Measurements from ENCODE around the gene CASD1. TPM values are rescaled to one million over a fixed set of nuclear protein-coding genes. Genes with fewer than 3 reads are reported as not detected.

Gene CASD1
- total and polyA plus RNA-seq, 10 of the 15 experiments (the other 5 are each of a cell fraction or from before 2014, with no cell fraction given), result 4.0 to 18.6 (median 10.7) TPM

DNA sequence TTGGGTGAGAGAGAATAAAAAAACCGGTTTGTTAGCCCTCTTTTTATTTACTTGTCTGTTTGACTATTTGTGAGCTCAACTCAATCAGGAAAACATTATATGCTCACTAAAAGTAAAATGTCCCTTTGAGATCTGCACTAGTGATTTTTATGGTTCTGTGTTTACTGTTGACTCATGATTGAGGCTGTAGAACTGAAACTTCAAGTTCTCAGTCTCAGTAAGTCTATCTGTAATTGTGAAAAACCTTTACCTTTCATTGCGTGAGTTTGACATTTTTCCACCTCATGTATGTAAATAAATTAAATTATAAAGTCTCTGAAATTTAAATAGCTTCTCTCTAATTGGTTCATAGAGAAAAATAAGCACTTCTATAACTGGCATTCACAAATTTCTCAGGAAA is 17.0 kb upstream of the CASD1 start:
- DNase-seq (ENCODE audit: low read depth, low spot score) (peak; percentile 35), ATAC-seq (peak; percentile 99), FAIRE-seq (peak; percentile 90)
- WGBS (ENCODE audit: insufficient coverage, insufficient replicate concordance, low lambda C conversion rate, missing lambda C conversion rate), result 0% methylated on average over 2 of the region's 2 CpGs
- H4K20me1 ChIP-seq (ENCODE audit: control insufficient read depth, insufficient read depth), result no peaks in the 10 kb centered on the region
- no peaks in the 10 kb centered on the region for H3K27me3 ChIP-seq (replicated peaks in 1 of 2; ENCODE audit: control insufficient read depth in 2 of 2, insufficient read depth in 2 of 2, low read length in 1 of 2)
- in situ Hi-C loops (cut with MboI) (no loop called here), intact Hi-C loops (cut with micrococcal nuclease; ENCODE audit: unreplicated experiment) (no loop called here)
- RAD21 ChIA-PET (ENCODE audit: unreplicated experiment), result interaction anchor here (0.9 to 2.2 kb wide), 3 partner anchors 23 to 44 kb away, joined by 4 to 6 read pairs (median 4); no protein-coding TSS in a partner anchor
- no peaks in the 10 kb centered on the region for H3K36me3 ChIP-seq (ENCODE audit: control insufficient read depth in 2 of 2, insufficient read depth in 2 of 2, low read length in 1 of 2)
- SMC1A ChIA-PET (ENCODE audit: uncharacterized antibody, unreplicated experiment), result interaction anchor here (0.7 to 1.4 kb wide), 6 partner anchors 20 to 780 kb away, joined by 3 read pairs; no protein-coding TSS in a partner anchor
- H3K79me2 ChIP-seq (ENCODE audit: control insufficient read depth, insufficient read depth, low read length), result no peaks in the 10 kb centered on the region
- H3K9me3 ChIP-seq (replicated peaks; ENCODE audit: control insufficient read depth, insufficient read depth, low read length), result no peaks in the 10 kb centered on the region; the same call in 2 of the 3 replicates
- H3K4me3 ChIP-seq, result no peak overlapping the region
- no peak overlapping the region for H3K9ac ChIP-seq (ENCODE audit: control insufficient read depth, insufficient read depth, low read length)
- POLR2A ChIA-PET, result interaction anchor here (0.8 kb wide), 1 partner anchor 23 kb away, joined by 4 read pairs; no protein-coding TSS in a partner anchor
- CTCF ChIA-PET, result interaction anchor here (0.6 to 1.9 kb wide), 5 partner anchors 10 to 1349 kb away, joined by 3 to 11 read pairs (median 4); partner anchors contain the start of gene SGCE
- H2AFZ ChIP-seq (ENCODE audit: control insufficient read depth, low read depth, low read length), result no peak overlapping the region
- no peaks in the 10 kb centered on the region for H3K4me1 ChIP-seq (ENCODE audit: control insufficient read depth, insufficient read depth, low read length)
- no TSS peak for BruUV-seq (replicated peaks)
- no peak overlapping the region for H3K4me2 ChIP-seq (ENCODE audit: control insufficient read depth, insufficient read depth)
- H3K27ac ChIP-seq (ENCODE audit: control insufficient read depth, insufficient read depth), result no peak overlapping the region
- TF ChIP-seq ATF7 (IDR thresholded peaks at IDR 0.05; ENCODE audit: low read depth) (peak; percentile 46; the same call in 1 of the 2 replicates), NFIC (IDR thresholded peaks at IDR 0.05; ENCODE audit: low read depth, low read length) (peak; percentile 74; the same call in 1 of the 2 replicates), YBX1 (IDR thresholded peaks at IDR 0.05) (no peak), EZH2 (IDR thresholded peaks at IDR 0.05; ENCODE audit: borderline replicate concordance, control insufficient read depth, low read depth, low read length) (no peak), GABPA (IDR thresholded peaks at IDR 0.05; ENCODE audit: low read depth) (0 out of 2 replicates have a peak, but pooled peaks have one; percentile 41), SREBF2 (IDR thresholded peaks at IDR 0.05; ENCODE audit: low read length) (no peak), CEBPB (IDR thresholded peaks at IDR 0.05; ENCODE audit: borderline replicate concordance in 1 of 2, low read depth in 2 of 2, low read length in 2 of 2) (no peak), SP1 (IDR thresholded peaks at IDR 0.05; ENCODE audit: low read depth, low read length) (no peak), RCOR1 (conservative IDR thresholded peaks at IDR 0.05; ENCODE audit: low read depth, low read length) (no peak), RBBP5 (conservative IDR thresholded peaks at IDR 0.05) (no peak), RUNX3 (IDR thresholded peaks at IDR 0.05; ENCODE audit: low read length) (peak; percentile 56; the same call in 1 of the 2 replicates)
- TF ChIP-seq, protein P1, sequence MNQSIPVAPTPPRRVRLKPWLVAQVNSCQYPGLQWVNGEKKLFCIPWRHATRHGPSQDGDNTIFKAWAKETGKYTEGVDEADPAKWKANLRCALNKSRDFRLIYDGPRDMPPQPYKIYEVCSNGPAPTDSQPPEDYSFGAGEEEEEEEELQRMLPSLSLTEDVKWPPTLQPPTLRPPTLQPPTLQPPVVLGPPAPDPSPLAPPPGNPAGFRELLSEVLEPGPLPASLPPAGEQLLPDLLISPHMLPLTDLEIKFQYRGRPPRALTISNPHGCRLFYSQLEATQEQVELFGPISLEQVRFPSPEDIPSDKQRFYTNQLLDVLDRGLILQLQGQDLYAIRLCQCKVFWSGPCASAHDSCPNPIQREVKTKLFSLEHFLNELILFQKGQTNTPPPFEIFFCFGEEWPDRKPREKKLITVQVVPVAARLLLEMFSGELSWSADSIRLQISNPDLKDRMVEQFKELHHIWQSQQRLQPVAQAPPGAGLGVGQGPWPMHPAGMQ (IDR thresholded peaks at IDR 0.05; ENCODE audit: borderline replicate concordance), result no peak
- TF ChIP-seq, protein P2, sequence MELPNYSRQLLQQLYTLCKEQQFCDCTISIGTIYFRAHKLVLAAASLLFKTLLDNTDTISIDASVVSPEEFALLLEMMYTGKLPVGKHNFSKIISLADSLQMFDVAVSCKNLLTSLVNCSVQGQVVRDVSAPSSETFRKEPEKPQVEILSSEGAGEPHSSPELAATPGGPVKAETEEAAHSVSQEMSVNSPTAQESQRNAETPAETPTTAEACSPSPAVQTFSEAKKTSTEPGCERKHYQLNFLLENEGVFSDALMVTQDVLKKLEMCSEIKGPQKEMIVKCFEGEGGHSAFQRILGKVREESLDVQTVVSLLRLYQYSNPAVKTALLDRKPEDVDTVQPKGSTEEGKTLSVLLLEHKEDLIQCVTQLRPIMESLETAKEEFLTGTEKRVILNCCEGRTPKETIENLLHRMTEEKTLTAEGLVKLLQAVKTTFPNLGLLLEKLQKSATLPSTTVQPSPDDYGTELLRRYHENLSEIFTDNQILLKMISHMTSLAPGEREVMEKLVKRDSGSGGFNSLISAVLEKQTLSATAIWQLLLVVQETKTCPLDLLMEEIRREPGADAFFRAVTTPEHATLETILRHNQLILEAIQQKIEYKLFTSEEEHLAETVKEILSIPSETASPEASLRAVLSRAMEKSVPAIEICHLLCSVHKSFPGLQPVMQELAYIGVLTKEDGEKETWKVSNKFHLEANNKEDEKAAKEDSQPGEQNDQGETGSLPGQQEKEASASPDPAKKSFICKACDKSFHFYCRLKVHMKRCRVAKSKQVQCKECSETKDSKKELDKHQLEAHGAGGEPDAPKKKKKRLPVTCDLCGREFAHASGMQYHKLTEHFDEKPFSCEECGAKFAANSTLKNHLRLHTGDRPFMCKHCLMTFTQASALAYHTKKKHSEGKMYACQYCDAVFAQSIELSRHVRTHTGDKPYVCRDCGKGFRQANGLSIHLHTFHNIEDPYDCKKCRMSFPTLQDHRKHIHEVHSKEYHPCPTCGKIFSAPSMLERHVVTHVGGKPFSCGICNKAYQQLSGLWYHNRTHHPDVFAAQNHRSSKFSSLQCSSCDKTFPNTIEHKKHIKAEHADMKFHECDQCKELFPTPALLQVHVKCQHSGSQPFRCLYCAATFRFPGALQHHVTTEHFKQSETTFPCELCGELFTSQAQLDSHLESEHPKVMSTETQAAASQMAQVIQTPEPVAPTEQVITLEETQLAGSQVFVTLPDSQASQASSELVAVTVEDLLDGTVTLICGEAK (IDR thresholded peaks at IDR 0.05; ENCODE audit: borderline replicate concordance), result no peak
- TF ChIP-seq, protein P3, sequence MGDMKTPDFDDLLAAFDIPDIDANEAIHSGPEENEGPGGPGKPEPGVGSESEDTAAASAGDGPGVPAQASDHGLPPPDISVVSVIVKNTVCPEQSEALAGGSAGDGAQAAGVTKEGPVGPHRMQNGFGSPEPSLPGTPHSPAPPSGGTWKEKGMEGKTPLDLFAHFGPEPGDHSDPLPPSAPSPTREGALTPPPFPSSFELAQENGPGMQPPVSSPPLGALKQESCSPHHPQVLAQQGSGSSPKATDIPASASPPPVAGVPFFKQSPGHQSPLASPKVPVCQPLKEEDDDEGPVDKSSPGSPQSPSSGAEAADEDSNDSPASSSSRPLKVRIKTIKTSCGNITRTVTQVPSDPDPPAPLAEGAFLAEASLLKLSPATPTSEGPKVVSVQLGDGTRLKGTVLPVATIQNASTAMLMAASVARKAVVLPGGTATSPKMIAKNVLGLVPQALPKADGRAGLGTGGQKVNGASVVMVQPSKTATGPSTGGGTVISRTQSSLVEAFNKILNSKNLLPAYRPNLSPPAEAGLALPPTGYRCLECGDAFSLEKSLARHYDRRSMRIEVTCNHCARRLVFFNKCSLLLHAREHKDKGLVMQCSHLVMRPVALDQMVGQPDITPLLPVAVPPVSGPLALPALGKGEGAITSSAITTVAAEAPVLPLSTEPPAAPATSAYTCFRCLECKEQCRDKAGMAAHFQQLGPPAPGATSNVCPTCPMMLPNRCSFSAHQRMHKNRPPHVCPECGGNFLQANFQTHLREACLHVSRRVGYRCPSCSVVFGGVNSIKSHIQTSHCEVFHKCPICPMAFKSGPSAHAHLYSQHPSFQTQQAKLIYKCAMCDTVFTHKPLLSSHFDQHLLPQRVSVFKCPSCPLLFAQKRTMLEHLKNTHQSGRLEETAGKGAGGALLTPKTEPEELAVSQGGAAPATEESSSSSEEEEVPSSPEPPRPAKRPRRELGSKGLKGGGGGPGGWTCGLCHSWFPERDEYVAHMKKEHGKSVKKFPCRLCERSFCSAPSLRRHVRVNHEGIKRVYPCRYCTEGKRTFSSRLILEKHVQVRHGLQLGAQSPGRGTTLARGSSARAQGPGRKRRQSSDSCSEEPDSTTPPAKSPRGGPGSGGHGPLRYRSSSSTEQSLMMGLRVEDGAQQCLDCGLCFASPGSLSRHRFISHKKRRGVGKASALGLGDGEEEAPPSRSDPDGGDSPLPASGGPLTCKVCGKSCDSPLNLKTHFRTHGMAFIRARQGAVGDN (IDR thresholded peaks at IDR 0.05), result no peak
- TF ChIP-seq, protein P4, sequence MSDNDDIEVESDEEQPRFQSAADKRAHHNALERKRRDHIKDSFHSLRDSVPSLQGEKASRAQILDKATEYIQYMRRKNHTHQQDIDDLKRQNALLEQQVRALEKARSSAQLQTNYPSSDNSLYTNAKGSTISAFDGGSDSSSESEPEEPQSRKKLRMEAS (IDR thresholded peaks at IDR 0.05; ENCODE audit: low read depth, low read length), result no peak

Measured in GM12878 (cell line).